ENCODE results near the gene RRP15. TPM values are rescaled to one million over a fixed set of nuclear protein-coding genes. Genes with fewer than 3 reads are reported as not detected.

Gene RRP15
- total RNA-seq, 1 donor from 2014 or later: 18.7 TPM

- intact Hi-C loops (cut with DNase I): no loop called here
- Histone ChIP-seq H3K4me3 (no peak overlapping the region), H3K36me3 (peaks cover 14% of the 10 kb centered on the region), H3K4me1 (peaks cover 4% of the 10 kb centered on the region), H3K9me3 (no peaks in the 10 kb centered on the region), H3K27ac (no peak overlapping the region), H3K27me3 (ENCODE audit: low read depth) (no peaks in the 10 kb centered on the region)
- TF ChIP-seq, protein P1, sequence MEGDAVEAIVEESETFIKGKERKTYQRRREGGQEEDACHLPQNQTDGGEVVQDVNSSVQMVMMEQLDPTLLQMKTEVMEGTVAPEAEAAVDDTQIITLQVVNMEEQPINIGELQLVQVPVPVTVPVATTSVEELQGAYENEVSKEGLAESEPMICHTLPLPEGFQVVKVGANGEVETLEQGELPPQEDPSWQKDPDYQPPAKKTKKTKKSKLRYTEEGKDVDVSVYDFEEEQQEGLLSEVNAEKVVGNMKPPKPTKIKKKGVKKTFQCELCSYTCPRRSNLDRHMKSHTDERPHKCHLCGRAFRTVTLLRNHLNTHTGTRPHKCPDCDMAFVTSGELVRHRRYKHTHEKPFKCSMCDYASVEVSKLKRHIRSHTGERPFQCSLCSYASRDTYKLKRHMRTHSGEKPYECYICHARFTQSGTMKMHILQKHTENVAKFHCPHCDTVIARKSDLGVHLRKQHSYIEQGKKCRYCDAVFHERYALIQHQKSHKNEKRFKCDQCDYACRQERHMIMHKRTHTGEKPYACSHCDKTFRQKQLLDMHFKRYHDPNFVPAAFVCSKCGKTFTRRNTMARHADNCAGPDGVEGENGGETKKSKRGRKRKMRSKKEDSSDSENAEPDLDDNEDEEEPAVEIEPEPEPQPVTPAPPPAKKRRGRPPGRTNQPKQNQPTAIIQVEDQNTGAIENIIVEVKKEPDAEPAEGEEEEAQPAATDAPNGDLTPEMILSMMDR (IDR thresholded peaks at IDR 0.05): peak; percentile 20
- ATAC-seq (no peak), DNase-seq (no peak)
Observed at GRCh38 chr1:218299416-218299815, 14.3 kb downstream of the RRP15 start.

GRCh38 chr1:218301217-218301616 is 16.1 kb downstream of the RRP15 start:
- no peak for ATAC-seq

GRCh38 chr1:218302155-218302554 is 17.1 kb downstream of the RRP15 start:
- Histone ChIP-seq H3K9me3 (no peaks in the 10 kb centered on the region), H3K27ac (no peak overlapping the region), H3K36me3 (peaks cover 27% of the 10 kb centered on the region), H3K27me3 (ENCODE audit: low read depth) (no peaks in the 10 kb centered on the region), H3K4me3 (no peak overlapping the region), H3K4me1 (peaks cover 4% of the 10 kb centered on the region)
- ATAC-seq (no peak), DNase-seq (no peak)
- TF ChIP-seq, protein P1 (IDR thresholded peaks at IDR 0.05): no peak
- intact Hi-C loops (cut with DNase I): no loop called here

More at GRCh38 chr1:218301217-218301616, 16.1 kb downstream of the RRP15 start:
- no peaks in the 10 kb centered on the region for H3K9me3 ChIP-seq
- intact Hi-C loops (cut with DNase I): no loop called here
- no peak overlapping the region for H3K27ac ChIP-seq
- no peaks in the 10 kb centered on the region for H3K27me3 ChIP-seq (ENCODE audit: low read depth)
- H3K36me3 ChIP-seq: peaks cover 27% of the 10 kb centered on the region
- H3K4me1 ChIP-seq: peaks cover 4% of the 10 kb centered on the region
- H3K4me3 ChIP-seq: no peak overlapping the region
- TF ChIP-seq, protein P1 (IDR thresholded peaks at IDR 0.05): no peak
- no peak for DNase-seq

GRCh38 chr1:218303176-218303879 is 18.2 kb downstream of the RRP15 start:
- TF ChIP-seq, protein P1 (IDR thresholded peaks at IDR 0.05): no peak
- ATAC-seq: no peak
- no peaks in the 10 kb centered on the region for H3K27me3 ChIP-seq (ENCODE audit: low read depth)

GRCh38 chr1:218304281-218305039 is 19.4 kb downstream of the RRP15 start:
- no peak for DNase-seq
- TF ChIP-seq, protein P1 (IDR thresholded peaks at IDR 0.05): no peak
- intact Hi-C loops (cut with DNase I): no loop called here
- Histone ChIP-seq H3K9me3 (no peaks in the 10 kb centered on the region), H3K36me3 (peaks cover 38% of the 10 kb centered on the region), H3K4me1 (peaks cover 4% of the 10 kb centered on the region), H3K27ac (no peak overlapping the region), H3K27me3 (ENCODE audit: low read depth) (no peaks in the 10 kb centered on the region), H3K4me3 (no peak overlapping the region)
- ATAC-seq: no peak

More at GRCh38 chr1:218303176-218303879, 18.2 kb downstream of the RRP15 start:
- peaks cover 33% of the 10 kb centered on the region for H3K36me3 ChIP-seq
- no peaks in the 10 kb centered on the region for H3K9me3 ChIP-seq
- no peak for DNase-seq
- H3K4me1 ChIP-seq: peaks cover 4% of the 10 kb centered on the region
- no peak overlapping the region for H3K27ac ChIP-seq
- H3K4me3 ChIP-seq: no peak overlapping the region
- intact Hi-C loops (cut with DNase I): no loop called here
